DND-41 (cell line): ENCODE measurements around the gene TTLL12.

ENCODE experiments used
- EZH2 ChIP-seq: IDR thresholded peaks from 3 replicates; pipeline ENCODE4 v1.6.1; 2012; ENCODE audit warnings: borderline replicate concordance, low read depth, mild to moderate bottlenecking, moderate library complexity, low read length, inconsistent platforms; ENCODE audit not compliant: severe bottlenecking
- TF ChIP-seq, protein P1 (sequence below): IDR thresholded peaks from 2 replicates; pipeline ENCODE4 v1.5.1; 2012; ENCODE audit warnings: borderline replicate concordance, low read length, moderate library complexity, mild to moderate bottlenecking; ENCODE audit not compliant: poor library complexity, severe bottlenecking; ENCODE audit errors: extremely low read depth

DNA sequence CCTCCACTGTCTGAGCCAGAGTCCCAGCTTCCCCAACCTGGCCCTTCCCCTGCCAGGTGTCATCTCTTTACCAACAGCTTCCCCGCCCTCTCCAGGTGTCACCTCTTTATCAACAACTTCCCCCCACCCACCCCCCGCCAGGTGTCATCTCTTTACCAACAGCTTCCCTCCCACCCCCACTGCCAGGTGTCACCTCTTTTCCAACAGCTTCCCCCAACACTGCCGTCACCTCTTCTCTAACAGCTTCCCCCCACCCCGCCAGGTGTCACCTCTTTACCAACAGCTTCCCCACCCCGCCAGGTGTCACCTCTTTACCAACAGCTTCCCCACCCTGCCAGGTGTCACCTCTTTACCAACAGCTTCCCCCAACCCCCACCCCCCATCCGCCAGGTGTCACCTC, 29.8 kb upstream of the TTLL12 start:
- no peak for TF ChIP-seq EZH2
- TF ChIP-seq, protein P1, sequence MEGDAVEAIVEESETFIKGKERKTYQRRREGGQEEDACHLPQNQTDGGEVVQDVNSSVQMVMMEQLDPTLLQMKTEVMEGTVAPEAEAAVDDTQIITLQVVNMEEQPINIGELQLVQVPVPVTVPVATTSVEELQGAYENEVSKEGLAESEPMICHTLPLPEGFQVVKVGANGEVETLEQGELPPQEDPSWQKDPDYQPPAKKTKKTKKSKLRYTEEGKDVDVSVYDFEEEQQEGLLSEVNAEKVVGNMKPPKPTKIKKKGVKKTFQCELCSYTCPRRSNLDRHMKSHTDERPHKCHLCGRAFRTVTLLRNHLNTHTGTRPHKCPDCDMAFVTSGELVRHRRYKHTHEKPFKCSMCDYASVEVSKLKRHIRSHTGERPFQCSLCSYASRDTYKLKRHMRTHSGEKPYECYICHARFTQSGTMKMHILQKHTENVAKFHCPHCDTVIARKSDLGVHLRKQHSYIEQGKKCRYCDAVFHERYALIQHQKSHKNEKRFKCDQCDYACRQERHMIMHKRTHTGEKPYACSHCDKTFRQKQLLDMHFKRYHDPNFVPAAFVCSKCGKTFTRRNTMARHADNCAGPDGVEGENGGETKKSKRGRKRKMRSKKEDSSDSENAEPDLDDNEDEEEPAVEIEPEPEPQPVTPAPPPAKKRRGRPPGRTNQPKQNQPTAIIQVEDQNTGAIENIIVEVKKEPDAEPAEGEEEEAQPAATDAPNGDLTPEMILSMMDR = no peak
